ENCODE data around the gene CCDC88C.

CCDC88C gene

DNA sequence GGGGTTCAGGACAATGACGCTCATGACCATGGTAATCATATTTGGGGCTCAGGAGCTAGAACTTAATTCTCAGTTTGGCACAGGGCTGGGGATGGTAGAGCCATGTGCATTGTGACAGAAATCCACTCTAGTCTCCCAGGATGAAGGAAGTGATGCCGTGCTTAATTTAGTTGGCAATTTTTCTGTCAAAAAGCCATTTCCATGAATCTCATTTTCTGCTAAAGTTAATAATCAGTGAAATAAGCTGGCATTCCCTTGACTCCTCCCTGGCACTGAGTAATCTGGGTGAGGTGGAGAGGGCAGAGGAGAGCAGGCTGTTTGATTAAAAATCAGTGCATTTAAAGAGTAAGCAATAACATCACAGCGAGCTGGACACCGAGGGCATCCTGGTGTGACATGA lies 128.2 kb downstream of the CCDC88C start:
- TF ChIP-seq CTCF (IDR thresholded peaks at IDR 0.05) = no peak

- no peak for TF ChIP-seq CTCF (IDR thresholded peaks at IDR 0.05)
Measured at GRCh38 chr14:91288876-91289275, 128.7 kb downstream of the CCDC88C start.

DNA sequence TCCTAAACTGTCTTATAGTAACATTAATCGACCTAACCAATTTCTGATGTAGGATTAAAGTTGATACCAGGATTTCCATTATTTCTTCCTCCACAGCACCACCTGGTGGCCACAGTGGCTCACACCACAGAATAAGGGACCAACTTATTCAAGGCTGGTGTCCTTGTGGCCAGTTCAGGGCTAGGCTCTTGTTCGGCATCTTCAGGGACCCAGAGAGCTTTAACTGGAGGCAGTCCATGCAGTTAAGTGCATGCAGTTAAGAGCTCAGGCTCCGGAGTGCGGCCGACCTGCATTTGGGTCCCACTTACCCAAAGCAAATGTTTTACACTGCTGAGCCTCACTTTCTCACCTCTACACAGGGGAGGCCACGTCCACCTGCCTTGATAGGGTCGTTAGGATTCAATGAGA lies 131.1 kb downstream of the CCDC88C start:
- TF ChIP-seq CTCF (IDR thresholded peaks at IDR 0.05) = peak; percentile 91

- no peak for TF ChIP-seq CTCF (IDR thresholded peaks at IDR 0.05)
Measured at GRCh38 chr14:91284791-91285548, 132.7 kb downstream of the CCDC88C start.

DNA sequence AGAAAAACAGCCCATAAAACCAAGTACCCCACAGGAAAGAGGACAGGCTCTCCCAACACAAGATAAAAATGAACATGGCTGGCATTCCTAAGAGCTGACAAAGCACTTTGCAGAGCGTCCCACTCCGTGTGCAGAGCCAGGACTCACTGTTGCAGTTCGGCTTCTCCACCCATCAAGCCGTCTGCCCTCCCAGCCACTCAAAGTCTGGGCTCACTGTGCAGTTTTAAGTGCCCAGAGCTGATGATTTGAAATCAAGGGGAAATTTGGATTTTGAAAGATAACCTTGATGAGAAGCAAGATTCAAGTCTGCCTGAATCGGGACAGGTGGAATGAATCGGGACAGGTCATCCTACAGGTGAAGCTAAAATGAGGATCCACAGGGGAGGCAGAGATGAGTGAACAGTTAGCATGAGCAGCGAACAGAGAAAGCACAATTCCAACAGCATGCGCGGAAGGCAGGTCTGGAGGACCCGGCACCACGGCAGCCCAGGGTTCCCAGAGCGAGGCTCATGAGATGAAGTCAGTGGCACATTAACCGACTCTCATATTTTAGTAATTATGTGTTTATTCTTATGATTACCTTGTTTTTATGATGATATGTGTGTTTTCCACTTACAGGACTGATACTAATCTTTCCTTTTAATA lies 133.4 kb downstream of the CCDC88C start:
- TF ChIP-seq CTCF (IDR thresholded peaks at IDR 0.05) = no peak

DNA sequence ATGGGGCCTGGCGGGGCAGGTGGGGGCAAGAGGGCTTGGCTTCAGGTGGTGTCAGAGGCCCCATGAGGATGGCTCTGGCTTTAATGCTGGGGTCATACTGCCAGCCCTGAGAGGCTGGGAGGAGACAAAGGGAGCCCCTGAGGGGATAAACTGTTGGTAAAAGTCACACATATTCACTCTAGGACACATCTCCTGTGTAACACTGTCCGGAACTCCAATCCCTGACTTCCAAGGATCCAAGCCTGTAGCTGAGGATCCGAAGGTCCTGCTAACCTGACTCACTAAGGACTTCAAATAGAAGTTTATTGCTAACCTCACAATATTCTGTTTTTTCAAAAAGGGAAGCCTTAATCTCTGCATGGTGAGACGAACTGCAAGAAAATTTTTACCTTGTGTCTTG lies 134.0 kb downstream of the CCDC88C start:
- no peak for TF ChIP-seq CTCF (IDR thresholded peaks at IDR 0.05)

- no peak for TF ChIP-seq CTCF (IDR thresholded peaks at IDR 0.05)
Measured at GRCh38 chr14:91282954-91283645, 134.5 kb downstream of the CCDC88C start.

All from LNCAP (cell line).